IMR-90 (cell line): ENCODE data around the gene MELTF.

Source experiments
- BHLHE40 ChIP-seq: fragments of 150-350 bp; IDR thresholded peaks from 2 replicates; pipeline ENCODE4 v1.6.1; 2016; ENCODE audit warnings: mild to moderate bottlenecking, low read depth, low read length
- MAFK ChIP-seq: IDR thresholded peaks from 2 replicates; pipeline ENCODE4 v1.6.1; 2012; ENCODE audit warnings: low read depth, low read length, improper control_type of control experiment
- MXI1 ChIP-seq: IDR thresholded peaks from 2 replicates; pipeline ENCODE4 v1.6.1; 2012; ENCODE audit warnings: low read depth, mild to moderate bottlenecking, low read length, moderate library complexity, borderline replicate concordance
- NFE2L2 ChIP-seq: fragments of 150-350 bp; IDR thresholded peaks from 2 replicates; pipeline ENCODE4 v1.6.1; 2016; ENCODE audit warnings: low read depth, mild to moderate bottlenecking, low read length
- POLR2A ChIP-seq: IDR thresholded peaks from 2 replicates; pipeline ENCODE4 v1.6.1; 2012; ENCODE audit warnings: mild to moderate bottlenecking, low read depth, low read length
- RAD21 ChIP-seq: IDR thresholded peaks from 2 replicates; pipeline ENCODE4 v1.6.1; 2012; ENCODE audit warnings: low read length, improper control_type of control experiment
- RCOR1 ChIP-seq: IDR thresholded peaks from 2 replicates; pipeline ENCODE4 v1.6.1; 2012; ENCODE audit warnings: mild to moderate bottlenecking, low read length, improper control_type of control experiment; ENCODE audit not compliant: insufficient replicate concordance
- TF ChIP-seq, protein P1 (sequence below): conservative IDR thresholded peaks from 2 replicates; pipeline ENCODE4 v1.5.1; 2012; ENCODE audit warnings: mild to moderate bottlenecking, low read depth, low read length, improper control_type of control experiment
- TF ChIP-seq, protein P2 (sequence below): fragments of 150-350 bp; IDR thresholded peaks from 2 replicates; pipeline ENCODE4 v1.6.1; 2016; ENCODE audit warnings: low read depth, mild to moderate bottlenecking, low read length, moderate library complexity, borderline replicate concordance
- TF ChIP-seq, protein P3 (sequence below): fragments of 150-350 bp; IDR thresholded peaks from 2 replicates; pipeline ENCODE4 v1.6.1; 2017; ENCODE audit warnings: mild to moderate bottlenecking, antibody characterized with exemption, low read length, low read depth

DNA sequence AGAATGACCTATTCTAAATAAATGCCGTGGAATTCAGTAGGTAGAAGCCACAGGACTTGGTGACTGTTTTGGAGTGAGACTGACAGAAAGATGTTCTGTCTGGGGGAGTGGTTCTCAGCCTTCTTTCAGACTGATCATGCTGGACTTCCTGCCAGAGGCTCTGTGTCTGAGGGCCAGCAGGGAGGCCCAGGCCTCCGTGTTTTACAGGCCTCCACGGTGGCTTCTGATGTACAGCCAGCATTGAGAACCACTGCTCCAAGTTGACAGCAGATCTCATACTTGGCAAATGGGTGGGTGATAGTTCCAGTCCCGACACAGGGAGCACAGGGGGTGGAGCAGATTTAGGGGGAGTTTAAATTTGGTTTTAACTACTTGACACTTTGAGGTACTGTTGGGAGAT, 54.3 kb downstream of the MELTF start:
- TF ChIP-seq, protein P1, sequence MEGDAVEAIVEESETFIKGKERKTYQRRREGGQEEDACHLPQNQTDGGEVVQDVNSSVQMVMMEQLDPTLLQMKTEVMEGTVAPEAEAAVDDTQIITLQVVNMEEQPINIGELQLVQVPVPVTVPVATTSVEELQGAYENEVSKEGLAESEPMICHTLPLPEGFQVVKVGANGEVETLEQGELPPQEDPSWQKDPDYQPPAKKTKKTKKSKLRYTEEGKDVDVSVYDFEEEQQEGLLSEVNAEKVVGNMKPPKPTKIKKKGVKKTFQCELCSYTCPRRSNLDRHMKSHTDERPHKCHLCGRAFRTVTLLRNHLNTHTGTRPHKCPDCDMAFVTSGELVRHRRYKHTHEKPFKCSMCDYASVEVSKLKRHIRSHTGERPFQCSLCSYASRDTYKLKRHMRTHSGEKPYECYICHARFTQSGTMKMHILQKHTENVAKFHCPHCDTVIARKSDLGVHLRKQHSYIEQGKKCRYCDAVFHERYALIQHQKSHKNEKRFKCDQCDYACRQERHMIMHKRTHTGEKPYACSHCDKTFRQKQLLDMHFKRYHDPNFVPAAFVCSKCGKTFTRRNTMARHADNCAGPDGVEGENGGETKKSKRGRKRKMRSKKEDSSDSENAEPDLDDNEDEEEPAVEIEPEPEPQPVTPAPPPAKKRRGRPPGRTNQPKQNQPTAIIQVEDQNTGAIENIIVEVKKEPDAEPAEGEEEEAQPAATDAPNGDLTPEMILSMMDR, result no peak
- TF ChIP-seq POLR2A (no peak), NFE2L2 (no peak), RAD21 (no peak), RCOR1 (no peak), MXI1 (no peak), MAFK (no peak), BHLHE40 (no peak)
- TF ChIP-seq, protein P2, sequence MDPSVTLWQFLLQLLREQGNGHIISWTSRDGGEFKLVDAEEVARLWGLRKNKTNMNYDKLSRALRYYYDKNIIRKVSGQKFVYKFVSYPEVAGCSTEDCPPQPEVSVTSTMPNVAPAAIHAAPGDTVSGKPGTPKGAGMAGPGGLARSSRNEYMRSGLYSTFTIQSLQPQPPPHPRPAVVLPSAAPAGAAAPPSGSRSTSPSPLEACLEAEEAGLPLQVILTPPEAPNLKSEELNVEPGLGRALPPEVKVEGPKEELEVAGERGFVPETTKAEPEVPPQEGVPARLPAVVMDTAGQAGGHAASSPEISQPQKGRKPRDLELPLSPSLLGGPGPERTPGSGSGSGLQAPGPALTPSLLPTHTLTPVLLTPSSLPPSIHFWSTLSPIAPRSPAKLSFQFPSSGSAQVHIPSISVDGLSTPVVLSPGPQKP, result no peak
- TF ChIP-seq, protein P3, sequence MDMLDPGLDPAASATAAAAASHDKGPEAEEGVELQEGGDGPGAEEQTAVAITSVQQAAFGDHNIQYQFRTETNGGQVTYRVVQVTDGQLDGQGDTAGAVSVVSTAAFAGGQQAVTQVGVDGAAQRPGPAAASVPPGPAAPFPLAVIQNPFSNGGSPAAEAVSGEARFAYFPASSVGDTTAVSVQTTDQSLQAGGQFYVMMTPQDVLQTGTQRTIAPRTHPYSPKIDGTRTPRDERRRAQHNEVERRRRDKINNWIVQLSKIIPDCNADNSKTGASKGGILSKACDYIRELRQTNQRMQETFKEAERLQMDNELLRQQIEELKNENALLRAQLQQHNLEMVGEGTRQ, result no peak
